Measurements from ENCODE around the gene IL27RA.

IL27RA gene

GRCh38 chr19:14061081-14061749, 29.7 kb downstream of the IL27RA start:
- no peak for DNase-seq

GRCh38 chr19:14061751-14062557, 30.4 kb downstream of the IL27RA start, which contains the start of gene PALM3:
Gene PALM3 (minus strand): TSS chr19:14062076. CDS start chr19:14061980, 96 bp downstream.
- DNase-seq: no peak

- DNase-seq: no peak
Observed at GRCh38 chr19:14062558-14062855, 30.9 kb downstream of the IL27RA start.

GRCh38 chr19:14063105-14063504, 31.5 kb downstream of the IL27RA start:
- no peak for DNase-seq

GRCh38 chr19:14066134-14066533, 34.6 kb downstream of the IL27RA start:
- DNase-seq: no peak

GRCh38 chr19:14070268-14071050, 38.9 kb downstream of the IL27RA start:
- no peak for DNase-seq

- no peak for DNase-seq
Observed at GRCh38 chr19:14072535-14073260, 41.1 kb downstream of the IL27RA start, which contains the start of gene MISP3. Gene MISP3 (plus strand): TSS chr19:14072786. CDS start chr19:14073310, 524 bp downstream.

- peak; percentile 60 to 68 for DNase-seq
Observed at GRCh38 chr19:14073261-14073924, 41.8 kb downstream of the IL27RA start.

GRCh38 chr19:14073925-14074838, 42.6 kb downstream of the IL27RA start:
- no peak for DNase-seq

GRCh38 chr19:14078411-14078810, 46.8 kb downstream of the IL27RA start:
- DNase-seq: peak; percentile 75 to 78

- DNase-seq: peak; percentile 99
Observed at GRCh38 chr19:14080887-14081796, 49.6 kb downstream of the IL27RA start.

GRCh38 chr19:14081797-14082674, 50.5 kb downstream of the IL27RA start:
- DNase-seq: no peak

GRCh38 chr19:14082675-14082960, 51.1 kb downstream of the IL27RA start:
- DNase-seq: no peak

GRCh38 chr19:14085309-14085995, 53.9 kb downstream of the IL27RA start, which contains the start of gene C19orf67:
Gene C19orf67 (minus strand): TSS chr19:14085783. CDS start chr19:14085627, 156 bp downstream.
- DNase-seq: no peak

GRCh38 chr19:14086098-14086497, 54.5 kb downstream of the IL27RA start:
- no peak for DNase-seq

- no peak for DNase-seq
Observed at GRCh38 chr19:14088634-14089411, 57.3 kb downstream of the IL27RA start.

- no peak for DNase-seq
Observed at GRCh38 chr19:14089412-14089661, 57.8 kb downstream of the IL27RA start.
